ENCODE data around the gene RBP5. TPM values are rescaled to one million over a fixed set of nuclear protein-coding genes. Genes with fewer than 3 reads are reported as not detected.

The RBP5 gene
- total and polyA plus RNA-seq, 2 donors (not counting 1 experiment from before 2014, with no cell fraction given), result 1.1 TPM; not detected in 1

GRCh38 chr12:7129287-7129871, 690 bp upstream of the RBP5 start:
- Mint-ChIP-seq H3K27ac (peak overlapping the region; percentile 87), H3K27me3 (no peaks in the 10 kb centered on the region), H3K9me3 (ENCODE audit: insufficient read depth) (no peaks in the 10 kb centered on the region), H3K4me1 (peaks cover 30% of the 10 kb centered on the region), H3K4me3 (peak overlapping the region; percentile 98)
- CTCF ChIA-PET, result interaction anchor here (1.1 to 1.9 kb wide), 2 partner anchors 11 to 21 kb away, joined by 4 to 5 read pairs; partner anchors contain the start of gene C1RL
- Histone ChIP-seq H3K27ac (ENCODE audit: low read length in 2 of 2) (peak overlapping the region; percentile 10 to 54), H3K4me1 (ENCODE audit: control insufficient read depth in 2 of 2, insufficient read depth in 2 of 2, low read length in 2 of 2) (peaks cover 16 to 26% of the 10 kb centered on the region in 2 donors), H3K4me3 (ENCODE audit: control extremely low read depth in 1 of 5, extremely low read depth in 1 of 5, insufficient read depth in 1 of 5, low read depth in 2 of 5, low read length in 4 of 5) (peak overlapping the region in 4 of 5 experiments; percentile 74 to 92 (median 77)), H3K9me3 (ENCODE audit: control extremely low read depth in 1 of 3, control insufficient read depth in 2 of 3, insufficient read depth in 1 of 3, low read length in 2 of 3) (no peaks in the 10 kb centered on the region), H2AFZ (ENCODE audit: insufficient read depth, low read depth, low read length, poor library complexity, severe bottlenecking) (peak overlapping the region; percentile 88), H3K27me3 (replicated peaks in 1 of 4; ENCODE audit: control extremely low read depth in 1 of 4, control insufficient read depth in 3 of 4, insufficient read depth in 4 of 4, low read length in 3 of 4) (no peaks in the 10 kb centered on the region), H3K9ac (ENCODE audit: low read length) (peak overlapping the region; percentile 92), H3K4me2 (replicated peaks; ENCODE audit: low read depth, low read length, poor library complexity, severe bottlenecking) (peak overlapping the region; percentile 99), H3K79me2 (ENCODE audit: control insufficient read depth, insufficient read depth, low read length) (no peaks in the 10 kb centered on the region), H4K20me1 (ENCODE audit: control insufficient read depth, insufficient read depth, low read length, poor library complexity, severe bottlenecking) (no peaks in the 10 kb centered on the region), H3K36me3 (replicated peaks in 1 of 2; ENCODE audit: control extremely low read depth in 1 of 2, control insufficient read depth in 1 of 2, extremely low read depth in 1 of 2, insufficient read depth in 2 of 2, low read length in 1 of 2) (no peaks in the 10 kb centered on the region)
- TF ChIP-seq EZH2 (IDR thresholded peaks at IDR 0.05; ENCODE audit: borderline replicate concordance, insufficient read depth, low read depth, low read length, poor library complexity, severe bottlenecking), result no peak
- no peak for TF ChIP-seq CTCF (IDR thresholded peaks at IDR 0.05)
- POLR2A ChIA-PET, result interaction anchor here (0.9 kb wide), 1 partner anchor 9 kb away, joined by 3 read pairs; no protein-coding TSS in a partner anchor
- DNase-seq (no peak), ATAC-seq (ENCODE audit: low read depth) (no peak)
- 14% methylated on average over 16 of the region's 19 CpGs for WGBS (ENCODE audit: insufficient coverage)
- intact Hi-C loops (cut with micrococcal nuclease), result loop anchor here (1.0 kb wide), 1 partner anchor 60 kb away; the partner anchor contains the start of gene PEX5

GRCh38 chr12:7127916-7128626, 618 bp downstream of the RBP5 start:
- no peaks in the 10 kb centered on the region for H3K9me3 ChIP-seq (ENCODE audit: control extremely low read depth in 1 of 3, control insufficient read depth in 2 of 3, insufficient read depth in 1 of 3, low read length in 2 of 3)
- H3K4me2 ChIP-seq (replicated peaks; ENCODE audit: low read depth, low read length, poor library complexity, severe bottlenecking), result no peak overlapping the region
- Mint-ChIP-seq H3K27me3 (no peaks in the 10 kb centered on the region), H3K4me1 (peaks cover 30% of the 10 kb centered on the region), H3K27ac (peak overlapping the region; percentile 20), H3K9me3 (ENCODE audit: insufficient read depth) (no peaks in the 10 kb centered on the region), H3K4me3 (peak overlapping the region; percentile 98)
- H3K9ac ChIP-seq (ENCODE audit: low read length), result no peak overlapping the region
- H3K27me3 ChIP-seq (replicated peaks in 1 of 4; ENCODE audit: control extremely low read depth in 1 of 4, control insufficient read depth in 3 of 4, insufficient read depth in 4 of 4, low read length in 3 of 4), result no peaks in the 10 kb centered on the region
- H3K79me2 ChIP-seq (ENCODE audit: control insufficient read depth, insufficient read depth, low read length), result no peaks in the 10 kb centered on the region
- WGBS (ENCODE audit: insufficient coverage), result 96% methylated on average over 15 of the region's 17 CpGs
- no peaks in the 10 kb centered on the region for H4K20me1 ChIP-seq (ENCODE audit: control insufficient read depth, insufficient read depth, low read length, poor library complexity, severe bottlenecking)
- intact Hi-C loops (cut with micrococcal nuclease), result no loop called here
- H3K4me3 ChIP-seq (ENCODE audit: control extremely low read depth in 1 of 5, extremely low read depth in 1 of 5, insufficient read depth in 1 of 5, low read depth in 2 of 5, low read length in 4 of 5), result no peak overlapping the region
- CTCF ChIA-PET, result interaction anchor here (1.1 to 1.9 kb wide), 2 partner anchors 12 to 19 kb away, joined by 4 to 5 read pairs; partner anchors contain the start of gene C1RL
- DNase-seq, result no peak
- H3K36me3 ChIP-seq (replicated peaks in 1 of 2; ENCODE audit: control extremely low read depth in 1 of 2, control insufficient read depth in 1 of 2, extremely low read depth in 1 of 2, insufficient read depth in 2 of 2, low read length in 1 of 2), result no peaks in the 10 kb centered on the region
- H3K27ac ChIP-seq (ENCODE audit: low read length in 2 of 2), result no peak overlapping the region
- no peak for TF ChIP-seq CTCF (IDR thresholded peaks at IDR 0.05)
- TF ChIP-seq EZH2 (IDR thresholded peaks at IDR 0.05; ENCODE audit: borderline replicate concordance, insufficient read depth, low read depth, low read length, poor library complexity, severe bottlenecking), result no peak
- ATAC-seq (ENCODE audit: low read depth), result no peak
- POLR2A ChIA-PET, result no interaction called here
- no peak overlapping the region for H2AFZ ChIP-seq (ENCODE audit: insufficient read depth, low read depth, low read length, poor library complexity, severe bottlenecking)
- peaks cover 16 to 26% of the 10 kb centered on the region in 2 donors for H3K4me1 ChIP-seq (ENCODE audit: control insufficient read depth in 2 of 2, insufficient read depth in 2 of 2, low read length in 2 of 2)
